ENCODE measurements around the gene SKAP2.

DNA sequence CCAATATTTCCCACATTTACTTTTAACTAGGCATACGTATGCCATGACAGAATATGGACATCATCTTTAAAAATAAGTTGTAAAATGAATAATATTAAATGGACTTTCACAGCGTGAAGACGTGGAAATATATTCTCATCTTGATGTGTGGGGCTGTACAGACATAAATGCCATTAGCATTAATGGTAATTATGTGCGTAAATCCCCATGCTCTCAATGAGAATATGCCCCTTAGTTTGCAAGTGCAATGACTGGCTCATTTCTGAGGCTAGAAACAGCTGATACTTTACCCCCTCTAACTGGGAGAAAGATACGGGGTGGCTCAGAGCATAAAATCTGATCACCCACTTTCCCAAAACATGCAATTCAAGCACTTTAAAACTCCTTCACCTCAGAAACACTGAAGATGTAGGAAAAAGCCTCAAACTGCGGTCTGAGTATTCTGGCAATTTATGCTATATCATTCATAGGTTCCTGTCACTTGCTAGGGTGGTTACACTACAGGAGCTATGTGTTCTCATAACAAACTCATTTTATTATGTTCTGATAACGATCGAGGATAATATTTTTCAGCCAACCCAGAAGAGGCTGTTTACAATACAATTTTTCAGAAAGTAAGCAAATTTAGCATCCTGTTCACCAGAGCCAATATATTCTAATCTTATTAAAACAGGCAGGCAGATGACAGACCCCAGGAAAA is 211.8 kb downstream of the SKAP2 start:
- TF ChIP-seq CTCF (conservative IDR thresholded peaks at IDR 0.05; ENCODE audit: low read depth, low read length) (no peak), EZH2phosphoT487 (IDR thresholded peaks at IDR 0.05; ENCODE audit: borderline replicate concordance, low read length) (no peak), EZH2 (IDR thresholded peaks at IDR 0.05; ENCODE audit: low read length, unreplicated experiment) (no peak)
